T-helper 1 cell treated with Interleukin-12 subunit alpha and Interleukin-12 subunit beta and Interleukin-4 antibody, amounts not matched to agents 30 μg/mL and 1 μg/mL, for 36 hours (primary cell): Measurements from ENCODE around the gene DMRT2.

Experiments used
- H3K27ac Mint-ChIP-seq: one replicate; pipeline ENCODE4 v1.8.0; 2021; ENCODE audit warnings: mild to moderate bottlenecking, mixed read lengths
- H3K27me3 Mint-ChIP-seq: one replicate; pipeline ENCODE4 v1.8.0; 2021; ENCODE audit warnings: low read depth, mixed read lengths
- H3K36me3 Mint-ChIP-seq: one replicate; pipeline ENCODE4 v1.8.0; 2021; ENCODE audit warnings: low read depth, mixed read lengths
- H3K4me1 Mint-ChIP-seq: one replicate; pipeline ENCODE4 v1.8.0; 2021; ENCODE audit warnings: low read depth, mixed read lengths
- H3K4me3 Mint-ChIP-seq: one replicate; pipeline ENCODE4 v1.8.0; 2021; ENCODE audit warnings: mild to moderate bottlenecking, moderate library complexity, mixed read lengths
- H3K9me3 Mint-ChIP-seq: one replicate; pipeline ENCODE4 v1.8.0; 2021; ENCODE audit warnings: mixed read lengths

The DMRT2 gene

GRCh38 chr9:1087120-1087881, 37.1 kb downstream of the DMRT2 start:
- Mint-ChIP-seq H3K4me1 (peaks cover 4% of the 10 kb centered on the region), H3K36me3 (no peaks in the 10 kb centered on the region), H3K27ac (no peak overlapping the region), H3K4me3 (no peak overlapping the region), H3K9me3 (no peaks in the 10 kb centered on the region), H3K27me3 (no peaks in the 10 kb centered on the region)

DNA sequence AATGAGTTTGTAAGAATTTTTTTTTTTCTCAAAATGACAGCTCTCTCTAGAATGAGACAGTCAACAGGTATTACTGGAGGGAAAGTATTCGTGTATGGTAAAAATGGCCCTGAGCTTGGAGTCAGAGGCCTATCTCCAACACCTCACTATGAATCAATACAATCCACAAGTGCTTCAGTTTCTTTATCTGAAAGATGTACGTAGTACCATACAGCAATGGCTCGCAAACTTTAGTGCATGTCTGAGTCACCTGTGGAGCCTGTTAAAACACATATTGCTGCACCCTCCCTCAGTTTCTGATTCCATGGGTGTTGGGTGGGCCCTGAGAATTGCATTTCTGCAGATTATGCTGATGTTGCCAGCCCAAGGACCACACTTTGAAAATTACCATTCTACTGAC, 44.6 kb downstream of the DMRT2 start:
- Mint-ChIP-seq H3K27ac (no peak overlapping the region), H3K4me1 (no peaks in the 10 kb centered on the region), H3K4me3 (no peak overlapping the region), H3K36me3 (no peaks in the 10 kb centered on the region), H3K9me3 (no peaks in the 10 kb centered on the region), H3K27me3 (peaks cover 4% of the 10 kb centered on the region)

GRCh38 chr9:1096155-1096964, 46.2 kb downstream of the DMRT2 start:
- H3K4me3 Mint-ChIP-seq: no peak overlapping the region
- H3K36me3 Mint-ChIP-seq: no peaks in the 10 kb centered on the region
- H3K4me1 Mint-ChIP-seq: no peaks in the 10 kb centered on the region
- peaks cover 4% of the 10 kb centered on the region for H3K27me3 Mint-ChIP-seq
- H3K9me3 Mint-ChIP-seq: no peaks in the 10 kb centered on the region
- no peak overlapping the region for H3K27ac Mint-ChIP-seq

GRCh38 chr9:1098551-1098950, 48.4 kb downstream of the DMRT2 start:
- no peaks in the 10 kb centered on the region for H3K9me3 Mint-ChIP-seq
- no peaks in the 10 kb centered on the region for H3K36me3 Mint-ChIP-seq
- H3K4me1 Mint-ChIP-seq: no peaks in the 10 kb centered on the region
- H3K27me3 Mint-ChIP-seq: peaks cover 13% of the 10 kb centered on the region
- H3K4me3 Mint-ChIP-seq: no peak overlapping the region
- no peak overlapping the region for H3K27ac Mint-ChIP-seq

DNA sequence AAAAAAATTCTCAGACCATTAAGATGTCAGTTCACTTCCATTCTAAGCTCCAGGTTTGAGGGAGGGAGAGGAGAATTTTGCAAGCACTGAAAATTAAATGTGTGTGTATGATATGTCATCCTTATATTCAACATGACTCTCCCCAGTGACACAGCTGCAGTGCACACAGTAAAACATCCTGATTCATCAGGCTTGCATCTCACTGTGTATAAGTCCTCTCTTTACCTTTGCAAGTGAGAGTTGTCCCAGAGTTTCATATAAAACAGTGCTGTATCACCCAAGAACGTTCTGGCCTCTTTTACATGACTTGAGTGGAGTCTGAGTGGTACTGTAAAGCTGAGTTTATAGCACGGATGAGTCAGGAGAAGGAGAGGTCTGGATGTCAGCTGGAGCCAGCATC, 50.0 kb downstream of the DMRT2 start:
- H3K36me3 Mint-ChIP-seq: no peaks in the 10 kb centered on the region
- peaks cover 13% of the 10 kb centered on the region for H3K27me3 Mint-ChIP-seq
- no peaks in the 10 kb centered on the region for H3K9me3 Mint-ChIP-seq
- H3K4me1 Mint-ChIP-seq: no peaks in the 10 kb centered on the region
- H3K27ac Mint-ChIP-seq: no peak overlapping the region
- no peak overlapping the region for H3K4me3 Mint-ChIP-seq

DNA sequence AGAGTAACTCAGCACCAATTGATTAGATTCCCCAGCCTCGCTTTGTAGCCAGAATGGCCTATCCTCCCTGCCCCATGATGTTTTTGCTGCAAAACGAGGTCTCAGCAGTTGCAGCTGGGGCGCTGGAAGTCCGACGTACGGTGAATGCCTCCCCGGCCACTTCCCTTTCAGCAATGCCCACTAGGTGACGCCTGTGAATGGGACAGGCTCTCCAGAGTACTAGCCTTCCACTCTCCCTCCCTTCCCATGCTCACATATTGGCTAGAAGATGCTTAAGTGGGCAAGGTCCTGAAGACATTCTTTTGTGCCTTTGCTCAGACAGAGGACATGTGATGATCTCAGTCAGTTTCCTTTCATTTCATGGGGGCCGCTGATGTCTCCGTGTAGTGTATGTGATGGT, 50.8 kb downstream of the DMRT2 start:
- Mint-ChIP-seq H3K27me3 (peaks cover 13% of the 10 kb centered on the region), H3K4me1 (no peaks in the 10 kb centered on the region), H3K4me3 (no peak overlapping the region), H3K36me3 (no peaks in the 10 kb centered on the region), H3K9me3 (no peaks in the 10 kb centered on the region), H3K27ac (no peak overlapping the region)

GRCh38 chr9:1101846-1102641, 51.9 kb downstream of the DMRT2 start:
- no peak overlapping the region for H3K4me3 Mint-ChIP-seq
- H3K9me3 Mint-ChIP-seq: no peaks in the 10 kb centered on the region
- no peaks in the 10 kb centered on the region for H3K36me3 Mint-ChIP-seq
- no peak overlapping the region for H3K27ac Mint-ChIP-seq
- no peaks in the 10 kb centered on the region for H3K4me1 Mint-ChIP-seq
- H3K27me3 Mint-ChIP-seq: peaks cover 13% of the 10 kb centered on the region

DNA sequence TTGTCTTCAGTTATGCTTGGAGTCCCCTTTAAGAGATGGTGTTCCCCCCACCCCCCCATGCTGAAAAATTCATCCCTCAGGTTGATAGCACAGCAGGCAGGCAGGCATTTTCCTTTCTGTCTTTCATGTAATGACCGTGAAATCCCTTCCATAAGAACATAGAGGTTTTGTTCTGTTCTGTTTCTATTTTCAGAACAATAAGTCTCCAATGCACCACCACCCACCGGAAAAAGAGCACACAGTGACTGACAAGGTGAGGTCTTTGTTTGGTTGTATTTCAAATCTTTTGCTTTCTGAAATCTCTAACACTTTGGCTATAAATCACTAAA, 52.4 kb downstream of the DMRT2 start:
- no peak overlapping the region for H3K4me3 Mint-ChIP-seq
- H3K27me3 Mint-ChIP-seq: peaks cover 13% of the 10 kb centered on the region
- H3K4me1 Mint-ChIP-seq: no peaks in the 10 kb centered on the region
- H3K9me3 Mint-ChIP-seq: peaks cover 4% of the 10 kb centered on the region
- no peaks in the 10 kb centered on the region for H3K36me3 Mint-ChIP-seq
- no peak overlapping the region for H3K27ac Mint-ChIP-seq
